ENCODE measurements around the gene GFOD2.

GFOD2 gene

DNA sequence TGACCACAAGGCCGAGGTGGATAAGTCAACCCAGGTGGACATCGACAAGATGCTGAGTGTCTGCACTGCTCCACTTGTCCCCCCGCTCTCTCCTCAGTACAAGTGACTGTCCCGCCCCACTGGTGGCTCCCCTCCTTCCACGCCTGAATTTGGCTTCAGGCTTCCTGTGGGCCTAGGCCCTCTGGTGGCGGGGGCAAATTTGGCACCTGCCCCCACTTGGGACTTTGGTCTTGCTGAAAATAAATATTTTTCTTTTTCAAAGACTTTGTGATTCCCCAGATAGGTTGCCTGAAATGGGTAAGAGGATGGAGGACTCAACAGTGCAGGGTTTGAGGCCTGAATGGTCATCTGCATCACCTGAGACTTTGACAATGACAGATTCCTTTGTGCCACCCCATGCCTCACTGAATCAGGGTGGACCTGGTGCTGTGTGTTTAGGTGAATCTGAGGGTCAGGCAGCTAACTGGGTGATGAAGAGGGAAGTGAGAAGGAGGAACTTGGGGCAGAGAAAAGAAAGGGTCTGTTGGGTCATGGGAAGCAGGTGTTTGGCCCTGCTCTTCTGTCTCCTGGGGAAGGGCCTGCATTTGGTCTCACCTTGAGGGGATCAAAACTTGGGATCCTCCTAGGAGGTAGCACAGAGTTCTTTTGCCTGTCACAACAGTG lies 50.5 kb downstream of the GFOD2 start:
- DNase-seq: no peak

DNA sequence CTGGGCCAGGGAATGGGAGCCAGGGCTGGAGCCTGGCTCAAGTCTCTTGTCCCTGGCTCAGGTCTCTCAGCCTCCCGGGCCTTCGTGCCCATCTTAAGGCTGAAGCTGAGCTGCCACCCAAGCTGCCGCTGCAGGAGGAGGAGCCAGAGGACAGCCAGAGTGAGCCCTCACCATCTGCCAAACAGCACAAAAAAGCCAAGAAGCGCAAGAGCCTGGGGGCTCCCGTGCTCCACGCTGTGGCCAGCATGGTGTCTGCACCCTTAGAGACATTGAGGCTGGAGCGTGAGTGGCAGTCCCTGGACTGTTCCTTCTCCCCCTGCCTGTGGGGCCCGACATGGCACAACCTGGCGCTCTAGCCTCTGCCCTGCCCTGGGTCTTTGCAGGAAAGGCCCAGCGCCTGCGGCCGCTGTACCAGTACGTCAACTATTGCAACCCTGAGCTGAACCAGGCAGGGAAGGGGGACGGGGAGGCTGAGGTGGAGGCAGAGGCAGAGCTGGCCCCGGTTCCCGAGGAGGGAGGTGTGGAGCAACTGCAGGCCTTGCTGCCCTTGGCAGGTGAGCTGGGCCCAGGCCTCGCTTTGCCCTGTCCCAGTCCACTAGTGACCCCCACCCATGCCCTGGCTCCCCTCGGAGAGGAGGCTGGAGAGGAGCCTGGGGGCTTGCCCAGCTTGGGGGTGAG lies 51.2 kb downstream of the GFOD2 start:
- DNase-seq: peak; percentile 81

DNA sequence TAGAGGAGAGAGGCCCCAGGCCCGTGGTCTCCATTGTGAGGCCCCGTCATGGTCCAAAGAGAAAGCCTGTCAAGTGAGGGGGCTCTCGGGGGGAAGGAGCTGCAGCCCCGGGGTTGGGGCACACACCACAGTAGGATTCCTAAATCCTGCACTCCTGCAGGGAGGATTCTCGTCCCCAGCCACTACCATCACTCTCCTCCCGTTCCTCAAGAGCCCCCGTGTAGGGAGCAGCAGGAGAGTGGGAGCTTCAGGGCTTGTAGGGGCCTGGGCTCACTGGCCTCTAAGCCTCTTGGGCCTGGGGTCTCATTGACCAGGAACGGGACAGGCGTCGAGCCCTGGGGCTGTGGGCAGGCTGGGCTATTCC lies 51.7 kb downstream of the GFOD2 start:
- no peak for DNase-seq

DNA sequence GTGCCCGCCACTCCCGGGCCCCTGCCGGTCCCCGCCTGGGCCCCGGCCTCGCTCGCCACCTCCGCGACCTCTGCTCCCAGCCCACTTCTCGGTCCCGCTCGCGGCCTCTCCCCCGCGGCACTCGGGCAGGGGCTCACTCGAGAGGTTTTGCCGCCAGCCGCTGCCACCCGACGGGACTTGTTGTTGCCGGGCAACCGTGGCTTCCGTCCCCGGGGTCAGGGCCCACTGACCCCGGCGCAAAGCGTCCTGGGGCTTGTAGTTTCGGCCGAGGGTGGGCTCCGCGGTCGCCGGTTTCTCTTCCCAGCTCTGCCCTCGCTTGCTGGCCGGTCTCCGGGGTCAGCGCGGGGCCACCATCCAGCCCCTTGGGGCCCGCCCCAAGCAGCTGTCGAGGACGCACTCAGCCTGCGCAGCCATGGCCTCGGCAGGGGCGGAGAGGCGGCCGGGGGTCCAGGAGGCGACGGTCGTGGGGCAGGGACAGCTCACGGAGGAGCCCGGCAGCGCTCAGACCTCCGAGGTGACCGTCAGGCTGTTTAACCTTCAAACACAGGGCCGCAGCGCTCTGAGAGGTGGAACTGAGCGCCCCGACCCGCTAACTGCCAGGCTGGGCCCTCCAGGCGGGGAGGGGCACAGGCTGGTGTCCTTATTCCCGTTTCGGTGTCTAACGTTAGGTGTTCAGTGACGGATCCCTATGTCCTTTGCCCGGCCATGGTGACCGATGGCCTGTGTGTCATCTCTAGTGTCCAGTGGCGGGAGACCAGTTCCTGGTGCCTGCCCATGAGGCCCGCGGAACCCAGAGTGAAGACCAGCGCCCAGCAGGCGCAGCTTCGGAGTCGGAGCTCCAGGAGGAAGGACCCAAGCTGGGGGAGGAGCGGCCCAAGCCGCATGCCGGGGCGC lies 52.3 kb downstream of the GFOD2 start, which contains the start of the genes C16orf86 and ENKD1:
TSS of gene C16orf86 (plus strand) at position 256 of the 894 bp plus-strand sequence. CDS start at position 413, 157 bp downstream.
TSS of gene ENKD1 (minus strand) at position 192 of the 894 bp plus-strand sequence. CDS start 308 bp downstream, outside the sequence.
- DNase-seq: no peak

DNA sequence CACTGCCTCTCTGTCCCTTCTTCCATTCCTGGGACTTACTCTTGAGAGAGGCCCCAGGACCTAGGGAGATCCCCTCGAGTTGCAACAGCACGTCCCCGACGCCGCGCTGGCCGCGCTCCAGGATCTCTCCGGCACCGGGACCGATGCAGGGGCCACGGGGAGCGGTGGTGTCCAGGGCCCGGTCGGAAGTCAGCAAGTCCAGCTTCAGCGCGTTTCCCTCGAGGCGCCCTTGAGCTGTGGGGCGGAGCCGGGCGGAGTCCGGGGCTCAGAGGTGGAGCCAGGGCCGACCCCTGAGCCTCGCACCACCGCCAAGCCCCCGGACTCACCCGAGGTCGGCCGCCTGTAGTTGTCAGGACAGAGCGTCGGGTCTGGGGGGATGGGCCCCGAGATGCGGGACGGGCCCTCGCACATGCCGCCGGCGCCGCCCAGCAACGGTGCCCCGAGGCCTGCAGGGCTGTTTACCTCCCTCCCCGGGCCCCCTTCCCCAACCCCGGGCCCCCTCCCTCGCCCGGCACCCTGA lies 53.0 kb downstream of the GFOD2 start:
- DNase-seq: no peak

DNA sequence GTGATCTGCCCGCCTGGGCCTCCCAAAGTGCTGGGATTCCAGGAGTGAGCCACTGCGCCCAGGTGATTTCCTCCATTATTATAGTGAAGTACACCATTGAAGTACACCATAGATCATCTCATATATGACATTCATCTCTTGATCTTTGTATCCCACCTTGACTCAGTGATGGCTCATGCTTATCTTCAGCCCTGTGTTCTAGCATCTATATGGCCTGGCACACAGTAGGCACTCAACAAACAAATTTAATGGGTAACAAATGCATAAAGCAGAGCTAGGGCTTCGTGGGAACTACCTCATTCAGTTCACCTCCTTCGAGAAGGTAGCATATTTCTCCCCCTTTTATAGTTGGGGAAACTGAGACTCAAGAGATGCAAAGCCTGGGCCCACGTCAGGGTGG lies 53.5 kb downstream of the GFOD2 start:
- no peak for DNase-seq

DNA sequence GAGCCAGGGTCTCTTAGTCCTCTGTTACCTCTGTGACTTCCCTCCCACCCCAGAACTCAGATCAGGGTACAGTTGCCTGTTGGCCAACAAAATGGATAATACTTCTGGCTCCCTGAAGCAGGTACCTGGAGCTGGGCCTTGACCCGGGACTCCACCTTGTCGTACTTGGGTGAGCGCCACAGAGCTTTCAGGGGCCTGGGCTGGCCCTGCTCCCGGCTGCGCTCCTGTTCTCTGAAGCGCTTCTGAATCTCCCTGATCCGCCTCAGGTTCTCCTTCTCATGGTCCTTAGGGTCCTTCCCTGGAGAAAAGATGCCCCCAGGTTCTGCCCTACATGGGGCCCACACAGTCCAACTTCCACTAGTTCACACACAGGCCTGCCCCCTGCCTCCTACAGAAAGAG lies 54.2 kb downstream of the GFOD2 start:
- no peak for DNase-seq

DNA sequence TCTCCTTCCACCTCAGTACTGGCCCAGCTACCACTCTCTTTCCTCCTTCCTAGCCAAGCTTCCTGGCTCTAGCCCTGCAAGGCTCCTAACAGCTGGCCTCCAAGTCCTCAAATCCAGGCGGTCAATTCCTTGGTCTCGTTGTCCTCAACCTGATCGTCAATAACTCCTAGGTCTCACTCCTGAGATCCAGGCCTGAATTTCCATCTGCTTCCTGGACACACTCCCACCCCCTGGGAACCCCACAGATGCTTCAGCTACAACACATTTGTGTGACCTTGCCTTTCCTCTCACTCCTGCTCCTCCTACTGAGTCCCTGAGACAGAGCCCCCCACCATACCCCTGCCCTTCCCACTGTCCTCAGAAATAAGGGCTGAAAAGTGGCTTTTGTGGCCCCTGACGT lies 54.9 kb downstream of the GFOD2 start:
- DNase-seq: no peak

DNA sequence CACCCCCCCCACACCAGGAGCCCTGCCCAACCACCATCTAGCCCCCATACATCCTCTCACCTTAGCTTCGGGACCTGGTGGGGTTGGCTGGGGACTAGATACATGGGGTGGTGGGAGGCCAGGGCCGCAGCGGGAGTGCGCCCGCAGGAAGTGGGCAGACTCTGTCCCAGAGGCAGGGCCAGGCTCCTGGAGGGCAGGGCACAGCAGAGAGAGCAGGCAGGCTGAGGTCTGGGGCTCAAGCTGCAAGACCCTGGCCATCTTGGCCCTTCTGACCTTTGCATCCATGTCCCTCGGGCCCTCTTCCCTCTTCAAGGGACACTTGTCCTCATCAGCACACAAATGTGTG lies 55.3 kb downstream of the GFOD2 start:
- no peak for DNase-seq

DNA sequence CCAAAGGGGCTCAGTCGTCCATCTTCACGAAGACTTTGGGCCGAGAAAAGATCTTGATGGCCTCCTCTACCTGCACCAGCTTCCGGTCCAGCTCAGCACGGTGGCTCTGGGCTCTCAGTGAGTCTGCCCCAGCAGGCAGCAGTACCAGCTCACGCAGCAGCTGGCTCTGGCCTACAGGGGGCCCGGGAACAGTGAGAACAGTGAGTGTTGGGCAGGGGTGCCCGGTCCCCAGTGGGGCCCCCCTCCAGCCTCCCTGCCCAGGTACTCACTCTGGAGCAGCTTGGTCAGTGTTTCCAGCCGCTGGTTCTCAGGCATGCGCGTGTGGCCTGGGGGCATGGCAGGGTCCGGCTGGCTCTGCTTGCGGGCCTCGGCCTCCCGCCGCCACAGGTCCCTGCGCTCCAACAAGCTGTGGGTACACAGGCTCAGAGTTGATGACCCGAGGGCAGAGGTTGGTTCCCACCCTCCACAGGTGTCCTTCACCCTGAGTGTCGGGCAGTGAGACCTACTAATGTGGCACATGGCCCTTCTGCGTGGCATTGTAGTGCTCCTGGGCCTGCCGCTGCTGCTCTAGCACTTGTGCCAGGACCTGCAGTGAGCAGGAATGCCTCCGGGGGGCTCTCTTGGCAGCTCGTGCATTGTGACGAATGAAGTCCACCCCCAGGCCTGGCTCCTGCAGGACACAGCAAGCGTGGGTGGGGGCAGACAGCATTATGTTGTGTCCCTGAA lies 55.8 kb downstream of the GFOD2 start:
- DNase-seq: no peak

DNA sequence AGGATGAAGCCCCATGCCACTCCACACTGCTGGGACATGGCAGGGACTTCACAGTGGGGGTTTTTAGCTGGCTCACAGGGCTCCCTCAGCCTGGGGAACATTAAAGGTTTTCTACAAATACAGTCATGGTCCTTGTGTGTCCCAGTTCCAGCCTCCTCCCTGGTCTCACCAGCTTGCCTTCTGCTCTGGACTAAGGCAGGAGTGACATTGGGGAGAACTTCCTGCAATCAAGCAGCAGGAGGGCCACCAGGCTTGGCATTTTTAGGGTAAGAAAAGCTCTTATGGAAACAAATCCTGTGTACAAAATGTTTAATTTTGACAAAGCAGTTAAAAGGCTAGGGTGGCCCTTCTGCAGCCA lies 56.5 kb downstream of the GFOD2 start:
- no peak for DNase-seq

DNA sequence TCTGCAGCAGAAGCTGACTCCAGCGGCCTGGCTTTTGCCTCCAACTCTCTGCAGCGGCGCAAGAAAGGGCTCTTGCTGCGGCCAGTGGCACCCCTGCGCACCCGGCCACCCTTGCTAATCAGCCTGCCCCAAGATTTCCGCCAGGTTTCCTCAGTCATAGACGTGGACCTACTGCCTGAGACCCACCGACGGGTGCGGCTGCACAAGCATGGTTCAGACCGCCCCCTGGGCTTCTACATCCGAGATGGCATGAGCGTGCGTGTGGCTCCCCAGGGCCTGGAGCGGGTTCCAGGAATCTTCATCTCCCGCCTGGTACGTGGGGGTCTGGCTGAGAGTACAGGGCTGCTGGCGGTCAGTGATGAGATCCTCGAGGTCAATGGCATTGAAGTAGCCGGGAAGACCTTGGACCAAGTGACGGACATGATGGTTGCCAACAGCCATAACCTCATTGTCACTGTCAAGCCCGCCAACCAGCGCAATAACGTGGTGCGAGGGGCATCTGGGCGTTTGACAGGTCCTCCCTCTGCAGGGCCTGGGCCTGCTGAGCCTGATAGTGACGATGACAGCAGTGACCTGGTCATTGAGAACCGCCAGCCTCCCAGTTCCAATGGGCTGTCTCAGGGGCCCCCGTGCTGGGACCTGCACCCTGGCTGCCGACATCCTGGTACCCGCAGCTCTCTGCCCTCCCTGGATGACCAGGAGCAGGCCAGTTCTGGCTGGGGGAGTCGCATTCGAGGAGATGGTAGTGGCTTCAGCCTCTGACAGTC lies 57.0 kb downstream of the GFOD2 start:
- no peak for DNase-seq

DNA sequence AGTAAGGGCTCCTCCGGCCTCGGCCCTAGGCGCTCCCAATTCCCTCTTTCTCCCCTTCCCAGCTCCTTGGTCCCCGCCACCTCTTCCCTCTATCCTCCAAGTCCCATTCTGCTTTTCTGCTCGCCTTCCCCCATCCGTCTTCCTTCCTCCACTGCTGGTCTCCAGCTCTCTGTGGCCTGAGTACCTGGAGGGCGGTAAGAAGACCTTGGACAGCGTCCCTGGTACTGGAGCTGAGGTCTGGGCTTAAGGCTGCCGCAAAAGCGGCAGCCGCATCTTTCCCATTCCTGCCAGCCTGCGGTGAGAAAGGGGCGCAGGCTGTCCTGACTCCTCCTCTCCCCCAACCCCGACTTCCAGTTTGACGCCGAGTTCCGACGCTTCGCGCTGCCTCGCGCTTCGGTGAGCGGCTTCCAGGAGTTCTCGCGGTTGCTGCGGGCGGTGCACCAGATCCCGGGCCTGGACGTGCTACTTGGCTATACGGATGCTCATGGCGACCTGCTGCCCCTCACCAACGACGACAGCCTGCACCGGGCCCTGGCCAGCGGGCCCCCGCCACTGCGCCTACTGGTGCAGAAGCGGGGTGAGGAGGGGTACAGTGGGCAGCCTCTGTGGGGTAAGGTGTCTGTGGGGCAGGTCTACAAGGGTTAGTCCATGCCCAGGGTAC lies 57.9 kb downstream of the GFOD2 start:
- DNase-seq: no peak

DNA sequence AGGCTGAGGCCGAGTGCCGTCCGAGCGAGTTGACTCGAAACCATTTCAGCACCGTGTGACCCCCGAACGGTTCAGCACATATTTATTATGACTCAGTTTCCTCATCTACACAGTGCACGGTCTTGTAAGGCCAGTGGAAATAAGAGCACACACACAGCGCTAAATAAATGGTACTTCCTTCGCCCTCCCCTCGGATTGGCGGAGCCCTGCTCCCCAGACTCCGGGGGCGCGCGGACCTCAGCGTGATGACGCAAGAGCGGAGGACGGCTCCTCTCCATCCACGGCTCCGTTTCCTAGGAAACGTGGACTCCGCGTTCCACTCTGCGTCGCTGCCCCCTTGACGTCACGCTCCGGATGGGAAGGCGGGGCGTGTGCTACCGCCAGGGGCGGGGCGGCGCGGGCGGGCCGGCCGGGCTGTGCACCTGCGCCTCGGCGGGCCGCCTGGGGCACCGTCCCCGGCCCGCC lies 58.5 kb downstream of the GFOD2 start, which contains the start of gene PARD6A:
TSS of gene PARD6A (plus strand) at position 397 of the 465 bp plus-strand sequence. CDS start 79 bp downstream, outside the sequence.
- DNase-seq: peak; percentile 83

DNA sequence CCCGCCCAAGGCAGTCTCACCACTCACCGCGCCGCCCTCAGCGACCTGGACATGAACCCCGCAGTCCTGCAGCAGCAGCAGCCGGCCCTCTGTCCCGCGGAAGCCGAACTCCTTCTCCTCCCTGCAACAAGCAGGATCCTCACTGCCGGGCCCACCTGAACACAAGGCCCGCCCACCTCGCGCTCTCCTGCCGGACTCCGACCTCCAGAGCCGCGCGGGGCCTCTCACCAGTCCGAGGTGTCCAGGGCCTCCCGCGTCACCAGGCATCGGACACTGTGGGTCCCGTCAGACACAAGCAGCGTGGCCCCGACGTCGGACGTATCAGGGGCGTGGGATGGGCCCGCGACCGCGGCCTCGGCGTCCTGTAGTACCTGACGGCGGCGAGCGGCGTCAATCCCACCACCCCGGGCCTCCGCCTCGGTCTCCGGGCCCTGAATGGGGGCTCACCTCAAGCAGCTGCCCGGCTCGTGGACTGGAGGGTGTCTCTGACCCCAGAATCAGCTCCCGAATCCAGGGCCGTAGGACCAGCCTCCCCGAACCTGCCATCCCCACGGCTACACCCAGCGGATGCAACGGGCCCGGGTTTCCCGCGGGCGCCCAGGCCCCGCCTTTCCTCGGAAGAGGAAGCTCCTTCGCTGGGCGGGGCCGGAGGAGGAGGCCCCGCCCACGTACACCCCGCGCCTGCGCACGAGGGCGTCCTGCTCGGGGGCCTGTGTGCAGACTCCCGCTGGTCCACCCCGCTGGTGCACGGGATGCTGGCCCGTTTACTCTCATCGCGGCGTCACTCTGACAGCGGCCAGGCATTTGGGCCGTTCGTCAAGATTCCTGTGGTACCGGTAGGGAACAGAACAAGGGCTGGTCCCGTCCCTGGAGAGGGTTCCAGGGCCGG lies 59.2 kb downstream of the GFOD2 start, which contains the start of gene ACD:
TSS of gene ACD (minus strand) at position 586 of the 889 bp plus-strand sequence. CDS start at position 546, 40 bp downstream.
- no peak for DNase-seq

DNA sequence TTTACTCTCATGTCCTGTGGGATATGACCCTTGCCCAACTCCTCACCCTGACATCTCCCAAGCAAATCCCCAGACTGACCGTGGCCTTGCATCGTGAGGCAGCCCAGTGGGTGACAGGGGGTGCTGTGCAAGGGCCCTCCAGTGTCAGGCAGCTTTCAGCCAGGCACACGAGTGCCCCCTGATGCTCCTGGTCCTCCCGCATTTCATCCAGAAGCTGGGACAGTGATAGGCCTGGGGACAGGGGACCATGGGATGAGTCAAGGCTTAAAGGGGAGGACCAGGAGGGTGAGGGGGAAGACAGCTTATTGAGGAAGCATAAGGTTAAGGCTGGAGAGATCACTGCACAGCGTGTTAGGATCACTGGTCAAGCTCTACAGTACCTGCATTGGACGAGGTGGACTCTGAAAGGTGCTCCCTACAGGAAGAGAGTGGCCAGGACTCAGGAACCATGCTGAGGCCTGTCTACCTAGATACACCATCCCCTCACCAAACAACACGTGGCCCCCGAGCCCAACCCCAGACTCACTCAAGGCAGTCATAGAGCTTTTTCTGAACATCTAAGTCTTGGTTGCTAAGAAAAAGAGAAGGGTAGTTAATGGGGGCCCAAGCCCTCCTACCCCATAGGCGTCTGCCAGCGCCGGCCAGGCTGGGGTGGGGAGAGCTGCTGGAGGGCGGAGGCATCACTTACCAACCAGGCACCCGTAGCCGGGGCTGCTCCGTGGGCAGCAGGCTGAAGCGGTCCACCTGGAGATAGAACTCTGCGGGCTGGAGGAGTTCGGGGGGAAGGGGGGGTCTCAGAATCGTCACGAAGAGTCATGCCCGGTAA lies 60.1 kb downstream of the GFOD2 start:
- no peak for DNase-seq

DNA sequence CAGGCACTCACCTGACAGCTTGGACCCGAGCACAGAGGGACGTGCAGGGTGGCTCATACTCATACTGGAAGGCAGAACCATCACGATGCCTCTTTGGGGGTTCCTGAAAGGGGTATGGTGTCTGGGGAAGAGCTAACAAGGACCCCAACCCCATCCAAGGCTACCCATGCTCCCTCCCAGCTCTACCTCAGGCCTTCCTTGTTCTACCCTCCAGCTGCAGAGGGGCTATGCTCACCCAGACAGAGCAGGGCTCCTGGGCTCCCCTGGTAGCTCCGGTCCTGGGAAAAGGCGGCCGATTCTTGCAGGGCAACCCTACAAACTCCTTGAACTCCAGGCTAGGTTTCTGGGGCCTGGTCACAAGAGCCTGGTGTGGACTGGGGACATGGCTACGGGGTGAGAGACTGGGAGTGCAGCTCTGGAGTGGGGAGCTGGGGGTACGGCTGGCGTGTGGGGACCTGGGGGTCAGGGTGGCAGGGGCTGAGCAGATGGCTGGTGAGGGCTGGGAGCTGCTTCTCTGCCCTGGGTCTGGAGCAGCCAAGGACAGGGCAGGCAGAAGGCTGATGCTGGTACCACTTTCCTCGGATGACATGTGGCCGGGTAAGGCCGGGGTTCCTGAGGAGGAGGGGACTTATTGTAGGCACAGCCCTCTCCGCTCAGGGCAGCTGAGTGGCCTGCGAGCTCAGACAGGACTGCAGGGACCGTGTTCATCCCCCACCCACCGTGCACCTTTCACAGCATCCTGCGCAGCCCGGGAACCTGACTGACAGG lies 61.2 kb downstream of the GFOD2 start:
- no peak for DNase-seq

DNA sequence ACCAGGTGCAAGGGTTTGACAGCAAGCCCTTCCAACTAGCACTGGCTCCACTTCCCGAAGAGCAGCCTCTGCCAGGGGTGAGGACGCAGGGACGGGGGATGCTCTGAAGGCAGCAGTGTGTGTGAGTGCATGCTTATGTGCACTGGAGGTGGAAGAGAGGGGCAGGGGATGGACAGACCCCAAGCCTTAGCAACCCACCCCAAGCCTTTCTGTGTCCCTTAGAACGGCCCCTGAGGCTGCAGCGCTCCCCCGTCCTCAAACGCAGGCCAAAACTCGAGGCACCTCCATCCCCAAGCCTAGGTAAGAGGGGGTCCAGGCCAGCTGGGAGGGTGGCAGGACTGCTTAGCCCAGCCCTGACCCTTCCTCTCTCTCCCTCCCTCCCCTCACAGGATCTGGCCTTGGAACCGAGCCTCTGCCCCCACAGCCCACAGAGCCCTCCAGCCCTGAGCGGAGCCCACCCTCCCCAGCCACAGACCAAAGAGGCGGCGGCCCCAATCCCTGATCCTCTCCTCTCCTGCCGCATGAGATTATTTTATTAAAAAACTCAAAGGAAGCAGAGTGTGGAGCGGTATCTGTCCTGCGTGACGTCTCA lies 62.0 kb downstream of the GFOD2 start:
- no peak for DNase-seq

Data from SIG-M5 (cell line).